Natural killer cell treated with Interleukin-12 subunit alpha and Interleukin-12 subunit beta and Interleukin-15 and Interleukin-18, amount 100 ng/mL, for 72 hours (primary cell): ENCODE measurements around the gene PLXDC1. TPM values are rescaled to one million over a fixed set of nuclear protein-coding genes. Genes with fewer than 3 reads are reported as not detected.
"Not testable (repeated sequence)": the region's sequence is repeated elsewhere in the genome, so short reads cannot be mapped to it uniquely, and the experiment has no call there.

Experiments used
- ATAC-seq, 2 donors: fragments of 150-1000 bp; cut with Tn5 transposase in 1 of 2; sonication (Bioruptor Pico), chemical (Tn5 transposase) in 1 of 2; 2 replicates each; pipeline ENCODE4 v1.10.0; 2021
- DNase-seq: peaks from one replicate; pipeline ENCODE4 v3.0.0; 2022; ENCODE audit warnings: low spot score
- H3K27ac Mint-ChIP-seq, 2 donors: 1 replicate in 1 of 2; 2 replicates in 1 of 2; pipeline ENCODE4 v1.8.0; 2022; ENCODE audit warnings: mixed read lengths in 2 of 2, mild to moderate bottlenecking in 1 of 2, moderate library complexity in 1 of 2
- H3K27me3 Mint-ChIP-seq, 2 donors: 1 replicate in 1 of 2; 2 replicates in 1 of 2; pipeline ENCODE4 v1.8.0; 2022; ENCODE audit warnings: mixed read lengths in 2 of 2
- H3K36me3 Mint-ChIP-seq: one replicate; pipeline ENCODE4 v1.8.0; 2022; ENCODE audit warnings: mixed read lengths
- H3K4me1 Mint-ChIP-seq, 2 donors: 1 replicate in 1 of 2; 2 replicates in 1 of 2; pipeline ENCODE4 v1.8.0; 2022; ENCODE audit warnings: low read depth in 2 of 2, mixed read lengths in 2 of 2, mild to moderate bottlenecking in 1 of 2
- H3K4me3 Mint-ChIP-seq: one replicate; pipeline ENCODE4 v1.8.0; 2022; ENCODE audit warnings: mixed read lengths
- H3K9me3 Mint-ChIP-seq: 2 replicates; pipeline ENCODE4 v1.8.0; 2022; ENCODE audit warnings: mixed read lengths
- total RNA-seq, 2 donors: library from RNA; stranded (reverse); gene quantifications; one replicate each; pipeline ENCODE4 v1.2.3, GENCODE V29; 2022

PLXDC1 gene
- total RNA-seq, 2 donors from 2014 or later, result 0.43 TPM; not detected in 1

DNA sequence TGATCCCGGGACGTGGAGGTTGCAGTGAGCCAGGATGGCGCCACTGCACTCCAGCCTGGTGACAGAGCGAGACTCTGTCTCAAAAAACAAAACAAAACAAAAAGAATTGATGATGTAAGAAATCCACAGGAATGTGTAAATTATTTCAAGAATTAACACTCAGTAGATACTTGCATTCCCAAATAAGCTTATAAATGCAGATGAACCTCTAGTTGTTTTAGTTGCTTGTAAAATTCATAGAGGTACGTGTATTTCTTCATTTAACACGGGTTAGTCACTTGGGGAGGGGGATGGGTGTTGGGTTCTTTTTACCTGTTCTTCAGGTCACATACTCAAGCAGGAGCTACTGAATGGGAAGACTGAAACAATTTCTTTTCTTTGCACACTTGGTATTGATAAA is 128.5 kb downstream of the PLXDC1 start:
- ATAC-seq (no peak), DNase-seq (no peak)
- H3K4me3 Mint-ChIP-seq, result no peak overlapping the region
- no peaks in the 10 kb centered on the region for H3K36me3 Mint-ChIP-seq
- H3K27ac Mint-ChIP-seq, result no peak overlapping the region
- peaks cover 8 to 15% of the 10 kb centered on the region in 2 donors for H3K27me3 Mint-ChIP-seq
- H3K4me1 Mint-ChIP-seq, result peaks cover 0 to 3% of the 10 kb centered on the region in 2 donors
- no peaks in the 10 kb centered on the region for H3K9me3 Mint-ChIP-seq

DNA sequence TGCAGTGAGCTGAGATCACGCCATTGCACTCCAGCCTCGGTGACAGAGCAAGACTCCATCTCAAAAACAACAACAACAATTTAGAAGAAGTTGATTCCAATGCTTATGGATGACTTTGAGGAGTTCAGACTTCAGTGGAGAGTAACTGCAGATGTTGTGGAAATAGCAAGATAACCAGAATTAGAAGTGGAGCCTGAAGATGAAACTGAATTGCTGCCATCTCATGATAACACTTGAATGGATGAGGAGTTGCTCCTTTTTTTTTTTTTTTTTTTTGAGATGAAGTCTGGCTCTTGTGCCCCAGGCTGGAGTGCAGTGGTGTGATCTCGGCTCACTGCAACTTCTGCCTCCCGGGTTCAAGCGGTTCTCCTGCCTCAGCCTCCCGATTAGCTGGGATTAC is 131.4 kb downstream of the PLXDC1 start:
- not testable (repeated sequence) for H3K4me1 Mint-ChIP-seq, H3K27me3 Mint-ChIP-seq, H3K9me3 Mint-ChIP-seq, H3K36me3 Mint-ChIP-seq, H3K27ac Mint-ChIP-seq, DNase-seq, ATAC-seq, H3K4me3 Mint-ChIP-seq

DNA sequence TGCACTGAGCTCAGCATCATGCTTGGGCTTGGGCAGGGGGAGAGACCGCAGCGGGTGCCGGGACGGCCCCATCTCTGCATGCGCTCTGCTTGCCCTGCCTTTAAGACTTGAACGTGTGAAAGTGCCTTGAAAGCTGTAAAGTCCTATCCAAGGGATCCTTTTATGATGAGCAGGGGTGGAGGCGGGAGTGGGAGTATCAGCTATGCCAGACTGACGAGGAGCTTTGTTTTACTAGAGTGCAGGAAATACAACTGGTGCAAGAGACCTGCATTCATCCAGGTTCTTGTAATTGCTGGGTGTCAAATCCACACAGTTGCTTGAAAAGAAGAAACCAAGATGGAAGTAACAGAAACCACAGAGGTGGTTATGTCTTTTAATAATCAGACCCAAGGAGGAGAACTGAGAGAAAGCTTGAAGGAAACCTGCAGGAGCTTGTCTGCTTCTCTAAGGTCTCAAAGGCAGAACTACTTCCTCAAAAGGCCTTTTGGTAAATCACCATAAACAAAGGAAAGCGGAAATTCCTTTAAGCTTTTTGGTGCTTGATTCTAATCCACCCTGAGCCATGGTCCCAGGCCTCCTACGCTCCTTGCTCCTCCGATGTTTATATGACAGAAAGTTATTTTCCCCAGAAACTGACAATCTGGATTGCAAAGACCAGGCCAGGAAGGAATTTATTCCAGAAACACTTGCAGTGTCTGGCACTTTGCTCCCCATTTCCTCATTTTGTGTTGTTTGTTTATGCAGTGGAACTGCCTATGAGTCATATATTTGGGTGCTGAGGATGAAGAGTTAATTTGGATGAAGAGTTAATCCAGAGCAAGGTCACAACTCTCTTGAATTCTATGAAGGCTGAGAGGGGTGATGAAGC is 132.9 kb downstream of the PLXDC1 start:
- H3K36me3 Mint-ChIP-seq, result no peaks in the 10 kb centered on the region
- DNase-seq (no peak), ATAC-seq (no peak)
- H3K27ac Mint-ChIP-seq, result no peak overlapping the region
- no peak overlapping the region for H3K4me3 Mint-ChIP-seq
- H3K27me3 Mint-ChIP-seq, result no peaks in the 10 kb centered on the region
- no peaks in the 10 kb centered on the region for H3K4me1 Mint-ChIP-seq
- H3K9me3 Mint-ChIP-seq, result no peaks in the 10 kb centered on the region

- ATAC-seq (no peak), DNase-seq (no peak)
- Mint-ChIP-seq H3K4me3 (no peak overlapping the region), H3K27ac (no peak overlapping the region), H3K4me1 (no peaks in the 10 kb centered on the region), H3K36me3 (no peaks in the 10 kb centered on the region), H3K27me3 (no peaks in the 10 kb centered on the region), H3K9me3 (no peaks in the 10 kb centered on the region)
Observed at GRCh38 chr17:39016193-39017153, 135.0 kb downstream of the PLXDC1 start.

- no peak overlapping the region for H3K27ac Mint-ChIP-seq
Observed at GRCh38 chr17:39015546-39015935, 135.9 kb downstream of the PLXDC1 start.

GRCh38 chr17:39014795-39015545 is 136.5 kb downstream of the PLXDC1 start:
- Mint-ChIP-seq H3K36me3 (no peaks in the 10 kb centered on the region), H3K27me3 (no peaks in the 10 kb centered on the region), H3K27ac (no peak overlapping the region), H3K4me3 (no peak overlapping the region), H3K4me1 (no peaks in the 10 kb centered on the region), H3K9me3 (no peaks in the 10 kb centered on the region)
- DNase-seq, result no peak
- peak in 1 of 2 donors; percentile 6 for ATAC-seq

More at GRCh38 chr17:39015546-39015935, 135.9 kb downstream of the PLXDC1 start:
- H3K4me3 Mint-ChIP-seq, result no peak overlapping the region
- H3K4me1 Mint-ChIP-seq, result no peaks in the 10 kb centered on the region
- no peaks in the 10 kb centered on the region for H3K36me3 Mint-ChIP-seq
- ATAC-seq (peak in 1 of 2 donors; percentile 11), DNase-seq (no peak)
- H3K9me3 Mint-ChIP-seq, result no peaks in the 10 kb centered on the region
- no peaks in the 10 kb centered on the region for H3K27me3 Mint-ChIP-seq

GRCh38 chr17:39014044-39014794 is 137.2 kb downstream of the PLXDC1 start:
- no peaks in the 10 kb centered on the region for H3K4me1 Mint-ChIP-seq
- no peak overlapping the region for H3K27ac Mint-ChIP-seq
- no peak overlapping the region for H3K4me3 Mint-ChIP-seq
- no peak for DNase-seq
- H3K9me3 Mint-ChIP-seq, result no peaks in the 10 kb centered on the region
- no peaks in the 10 kb centered on the region for H3K36me3 Mint-ChIP-seq
- H3K27me3 Mint-ChIP-seq, result no peaks in the 10 kb centered on the region
- no peak for ATAC-seq

Other genes starting within 250 kb of the PLXDC1 start
- under 1 TPM in 1 of 2 donors, not detected in 1; 0.12 TPM for gene FBXO47, start 184.2 kb downstream of the PLXDC1 start, total RNA-seq
- gene ARL5C, start 14.5 kb upstream of the PLXDC1 start, total RNA-seq, result not detected
- gene CACNB1, start 46.0 kb upstream of the PLXDC1 start, total RNA-seq, result 10 to 100 TPM; 18.8 to 49.9 TPM
- 1,000 to 10,000 TPM; 1,326 to 1,683 TPM for gene RPL19, start 48.6 kb upstream of the PLXDC1 start, total RNA-seq
- under 1 TPM in 1 of 2 donors, not detected in 1; 0.12 TPM for gene STAC2, start 74.3 kb upstream of the PLXDC1 start, total RNA-seq
- 10 to 100 TPM; 14.4 to 18.3 TPM for gene FBXL20, start 250.0 kb upstream of the PLXDC1 start, total RNA-seq